Globus pallidus (tissue), 1 donor: ENCODE data around the gene SP5.
A peak's percentile ranks its signal among the peaks of the same experiment; 100 is the strongest.
"Not testable (repeated sequence)": the region's sequence is repeated elsewhere in the genome, so short reads cannot be mapped to it uniquely, and the experiment has no call there.

Experiments
- DNase-seq: peaks from one replicate; pipeline ENCODE4 v3.0.0-alpha.2; 2015; ENCODE audit warnings: low spot score

The SP5 gene

GRCh38 chr2:170711196-170711773 is 3.9 kb upstream of the SP5 start:
- DNase-seq = no peak

- no peak for DNase-seq
Measured at GRCh38 chr2:170711774-170712652, 3.1 kb upstream of the SP5 start.

GRCh38 chr2:170712653-170713542 is 2.2 kb upstream of the SP5 start:
- no peak for DNase-seq

- no peak for DNase-seq
Measured at GRCh38 chr2:170713543-170714380, 1.4 kb upstream of the SP5 start.

GRCh38 chr2:170714381-170715061 is 616 bp upstream of the SP5 start:
- peak; percentile 5 for DNase-seq

GRCh38 chr2:170715932-170716777 is 1.0 kb downstream of the SP5 start:
- DNase-seq = no peak

- peak; percentile 13 for DNase-seq
Measured at GRCh38 chr2:170716851-170717598, 1.9 kb downstream of the SP5 start.

GRCh38 chr2:170717599-170717963 is 2.4 kb downstream of the SP5 start:
- no peak for DNase-seq

- DNase-seq = no peak
Measured at GRCh38 chr2:170717991-170718589, 3.0 kb downstream of the SP5 start.

- DNase-seq = no peak
Measured at GRCh38 chr2:170719810-170720209, 4.7 kb downstream of the SP5 start.

GRCh38 chr2:170721678-170722077 is 6.5 kb downstream of the SP5 start:
- no peak for DNase-seq

- no peak for DNase-seq
Measured at GRCh38 chr2:170722301-170722700, 7.2 kb downstream of the SP5 start.

GRCh38 chr2:170723446-170723958 is 8.4 kb downstream of the SP5 start:
- DNase-seq = no peak

- no peak for DNase-seq
Measured at GRCh38 chr2:170733798-170734600, 18.9 kb downstream of the SP5 start.

GRCh38 chr2:170734601-170735000 is 19.5 kb downstream of the SP5 start:
- not testable (repeated sequence) for DNase-seq

GRCh38 chr2:170736628-170737027 is 21.5 kb downstream of the SP5 start:
- no peak for DNase-seq

- DNase-seq = no peak
Measured at GRCh38 chr2:170737406-170737805, 22.3 kb downstream of the SP5 start.

- no peak for DNase-seq
Measured at GRCh38 chr2:170737821-170738220, 22.7 kb downstream of the SP5 start.
